OCI-LY7 (cell line): ENCODE measurements around the gene SREK1IP1. TPM values are rescaled to one million over a fixed set of nuclear protein-coding genes. Genes with fewer than 3 reads are reported as not detected.

Experiments
- BruUV-seq: library from RNA; stranded (reverse); fragments of 400-500 nt; replicated peaks from 2 replicates; lab custom pipeline; 2021; lab: Mats Ljungman, UMichigan
- CTCF ChIA-PET: fragments of 300-600 bp; sonication (Branson Sonifier 250); formaldehyde crosslinking; loops from one replicate; lab custom pipeline; 2022; ENCODE audit warnings: antibody characterized with exemption; ENCODE audit not compliant: unreplicated experiment; lab: Charles Lee
- POLR2A ChIA-PET: fragments of 300-600 bp; sonication (Branson Sonifier 250); formaldehyde crosslinking; loops from one replicate; lab custom pipeline; 2022; ENCODE audit warnings: antibody characterized with exemption; lab: Charles Lee
- DNase-seq: peaks from one replicate; pipeline ENCODE4 v3.0.0-alpha.2; 2015; ENCODE audit warnings: low spot score
- H2AFZ ChIP-seq: fragments of 200-600 bp; sonication (generic), shearing (Covaris generic); 2 replicates; pipeline ENCODE4 v1.6.1; 2014; ENCODE audit warnings: mild to moderate bottlenecking, antibody characterized with exemption, low read length, moderate library complexity
- H3K27ac ChIP-seq: fragments of 200-600 bp; sonication (generic); 2 replicates; pipeline ENCODE4 v1.5.1; 2014; ENCODE audit warnings: mixed run types, low read depth, mild to moderate bottlenecking, moderate library complexity, low read length, inconsistent platforms; ENCODE audit not compliant: poor library complexity, severe bottlenecking
- H3K36me3 ChIP-seq: fragments of 200-600 bp; sonication (generic); 2 replicates; pipeline ENCODE4 v1.6.1; 2014; ENCODE audit warnings: mild to moderate bottlenecking, antibody characterized with exemption, low read length, moderate library complexity, mixed read lengths; ENCODE audit not compliant: insufficient read depth
- H3K4me1 ChIP-seq: fragments of 200-600 bp; sonication (generic); 2 replicates; pipeline ENCODE4 v1.5.1; 2014; ENCODE audit warnings: mild to moderate bottlenecking, low read length; ENCODE audit not compliant: insufficient read depth, poor library complexity, severe bottlenecking
- H3K4me2 ChIP-seq: fragments of 200-600 bp; sonication (generic); 2 replicates; pipeline ENCODE4 v1.6.1; 2014; ENCODE audit warnings: mild to moderate bottlenecking, low read length
- H3K4me3 ChIP-seq: fragments of 200-600 bp; sonication (generic); 2 replicates; pipeline ENCODE4 v1.5.1; 2014; ENCODE audit warnings: mild to moderate bottlenecking, low read depth, low read length; ENCODE audit not compliant: poor library complexity, severe bottlenecking
- H3K79me2 ChIP-seq: fragments of 200-600 bp; sonication (generic); 2 replicates; pipeline ENCODE4 v1.6.1; 2016; ENCODE audit warnings: low read depth, mild to moderate bottlenecking, low read length, moderate library complexity, mixed read lengths; ENCODE audit not compliant: insufficient read depth
- H3K9me2 ChIP-seq: fragments of 200-600 bp; sonication (generic); 2 replicates; pipeline ENCODE4 v1.6.1; 2016; ENCODE audit warnings: mild to moderate bottlenecking, low read length, mixed read lengths; ENCODE audit not compliant: insufficient read depth
- H3K9me3 ChIP-seq: fragments of 200-600 bp; sonication (generic); 2 replicates; pipeline ENCODE4 v1.6.1; 2014; ENCODE audit warnings: mild to moderate bottlenecking, mixed run types, low read length, mixed read lengths
- H4K20me1 ChIP-seq: fragments of 200-600 bp; sonication (generic); 2 replicates; pipeline ENCODE4 v1.6.1; 2014; ENCODE audit warnings: mild to moderate bottlenecking, antibody characterized with exemption, low read length, moderate library complexity, mixed read lengths; ENCODE audit not compliant: insufficient read depth
- CTCF ChIP-seq: fragments of 200-600 bp; sonication (generic); conservative IDR thresholded peaks from 2 replicates; pipeline ENCODE4 v1.5.1; 2014; ENCODE audit warnings: mild to moderate bottlenecking, antibody characterized with exemption, low read length, moderate library complexity, mixed read lengths
- EZH2phosphoT487 ChIP-seq: fragments of 200-600 bp; sonication (generic); IDR thresholded peaks from 2 replicates; pipeline ENCODE4 v1.6.1; 2018; ENCODE audit warnings: low read depth, borderline replicate concordance, mild to moderate bottlenecking, mixed run types, antibody characterized with exemption, low read length, moderate library complexity, mixed read lengths
- intact Hi-C: fragments of 100-400 bp; cut with micrococcal nuclease; formaldehyde crosslinking; loops from one replicate; pipeline ENCODE4 v1.10.0; 2022; ENCODE audit not compliant: unreplicated experiment
- total RNA-seq, 2 experiments: library from RNA; depleted of rRNA in 1 of 2; stranded (reverse); fragments of >200 nt in 1 of 2; shearing (Covaris generic) in 1 of 2; gene quantifications; 2 replicates each; pipeline ENCODE4 v1.2.3, GENCODE V29; 2014 to 2022

SREK1IP1 gene
- total RNA-seq, 2 experiments from 2014 or later = 4.8 to 23.0 TPM

GRCh38 chr5:64766941-64767340, 1.6 kb downstream of the SREK1IP1 start:
- Histone ChIP-seq H3K79me2 (peaks cover 54% of the 10 kb centered on the region), H3K27ac (no peak overlapping the region), H3K9me2 (no peaks in the 10 kb centered on the region), H3K4me1 (peaks cover 29% of the 10 kb centered on the region), H3K9me3 (no peaks in the 10 kb centered on the region), H3K4me3 (peak overlapping the region; percentile 97), H3K4me2 (peak overlapping the region; percentile 97), H2AFZ (no peak overlapping the region), H4K20me1 (no peaks in the 10 kb centered on the region), H3K36me3 (peaks cover 32% of the 10 kb centered on the region)
- TF ChIP-seq CTCF (no peak), EZH2phosphoT487 (no peak)
- ChIA-PET CTCF (no interaction called here), POLR2A (interaction anchor here (0.7 to 2.2 kb wide), 3 partner anchors 7 to 18 kb away, joined by 3 to 11 read pairs (median 5); no protein-coding TSS in a partner anchor)
- BruUV-seq = no TSS peak
- intact Hi-C loops = no loop called here
- DNase-seq = no peak

- Histone ChIP-seq H3K4me3 (no peak overlapping the region), H3K9me2 (no peaks in the 10 kb centered on the region), H3K36me3 (peaks cover 37% of the 10 kb centered on the region), H4K20me1 (no peaks in the 10 kb centered on the region), H2AFZ (no peak overlapping the region), H3K27ac (no peak overlapping the region), H3K9me3 (no peaks in the 10 kb centered on the region), H3K79me2 (peaks cover 47% of the 10 kb centered on the region), H3K4me2 (peak overlapping the region; percentile 97), H3K4me1 (peaks cover 29% of the 10 kb centered on the region)
- CTCF ChIA-PET = no interaction called here
- DNase-seq = no peak
- intact Hi-C loops = no loop called here
- no peak for TF ChIP-seq EZH2phosphoT487
- TF ChIP-seq CTCF = no peak
- POLR2A ChIA-PET = interaction anchor here (0.7 to 2.2 kb wide), 2 partner anchors 8 to 17 kb away, joined by 3 to 11 read pairs; no protein-coding TSS in a partner anchor
- no TSS peak for BruUV-seq
Observed at GRCh38 chr5:64765804-64766504, 2.5 kb downstream of the SREK1IP1 start.

- DNase-seq = no peak
- CTCF ChIA-PET = no interaction called here
- intact Hi-C loops = no loop called here
- Histone ChIP-seq H4K20me1 (peaks cover 5% of the 10 kb centered on the region; the same call in 1 of the 2 replicates), H3K4me1 (peaks cover 16% of the 10 kb centered on the region), H3K36me3 (peaks cover 37% of the 10 kb centered on the region), H3K4me3 (no peak overlapping the region), H3K79me2 (peaks cover 32% of the 10 kb centered on the region), H2AFZ (no peak overlapping the region), H3K9me3 (no peaks in the 10 kb centered on the region), H3K27ac (no peak overlapping the region), H3K4me2 (no peak overlapping the region), H3K9me2 (no peaks in the 10 kb centered on the region)
- POLR2A ChIA-PET = interaction anchor here (0.6 to 2.2 kb wide), 5 partner anchors 11 to 296 kb away, joined by 3 to 8 read pairs (median 3); no protein-coding TSS in a partner anchor
- no peak for TF ChIP-seq CTCF
- no peak for TF ChIP-seq EZH2phosphoT487
- BruUV-seq = no TSS peak
Observed at GRCh38 chr5:64763948-64764503, 4.5 kb downstream of the SREK1IP1 start.
